Hepatocyte (in vitro differentiated cells): Measurements from ENCODE around the gene ENTPD2. TPM values are rescaled to one million over a fixed set of nuclear protein-coding genes. Genes with fewer than 3 reads are reported as not detected.

Experiments used
- DNase-seq: peaks from one replicate; pipeline ENCODE4 v3.0.0-alpha.2; 2016; ENCODE audit warnings: low spot score
- H2AFZ ChIP-seq: fragments of 200-600 bp; sonication (generic); 2 replicates; pipeline ENCODE4 v1.6.0; 2016; ENCODE audit warnings: antibody characterized with exemption, mild to moderate bottlenecking
- H3K27ac ChIP-seq: fragments of 200-600 bp; sonication (generic); 2 replicates; pipeline ENCODE4 v1.5.1; 2016; ENCODE audit warnings: mild to moderate bottlenecking
- H3K27me3 ChIP-seq: fragments of 200-600 bp; sonication (generic); 2 replicates; pipeline ENCODE4 v1.6.1; 2016
- H3K36me3 ChIP-seq: fragments of 200-600 bp; sonication (generic); replicated peaks from 2 replicates; pipeline ENCODE4 v1.5.1; 2016; ENCODE audit warnings: low read depth; ENCODE audit not compliant: insufficient read depth
- H3K4me1 ChIP-seq: fragments of 200-600 bp; sonication (generic); 2 replicates; pipeline ENCODE4 v1.5.1; 2016; ENCODE audit warnings: mild to moderate bottlenecking, moderate library complexity; ENCODE audit not compliant: insufficient read depth
- H3K4me2 ChIP-seq: fragments of 200-600 bp; sonication (generic); 2 replicates; pipeline ENCODE4 v1.6.0; 2016
- H3K4me3 ChIP-seq: fragments of 200-600 bp; sonication (generic); 2 replicates; pipeline ENCODE4 v1.5.1; 2016; ENCODE audit warnings: mild to moderate bottlenecking
- H3K79me2 ChIP-seq: fragments of 200-600 bp; sonication (generic); 2 replicates; pipeline ENCODE4 v1.6.0; 2017; ENCODE audit warnings: mild to moderate bottlenecking
- H3K9me2 ChIP-seq: fragments of 200-600 bp; sonication (generic); replicated peaks from 2 replicates; pipeline ENCODE4 v1.6.0; 2017; ENCODE audit warnings: mild to moderate bottlenecking; ENCODE audit not compliant: insufficient read depth
- H3K9me3 ChIP-seq: fragments of 200-600 bp; sonication (generic); 2 replicates; pipeline ENCODE4 v1.5.1; 2016; ENCODE audit warnings: low read depth, mild to moderate bottlenecking
- H4K20me1 ChIP-seq: fragments of 200-600 bp; sonication (generic); 2 replicates; pipeline ENCODE4 v1.6.0; 2016; ENCODE audit warnings: mild to moderate bottlenecking; ENCODE audit not compliant: insufficient read depth, poor library complexity, severe bottlenecking
- CTCF ChIP-seq: fragments of 200-600 bp; sonication (generic); IDR thresholded peaks from 2 replicates; pipeline ENCODE4 v1.5.1; 2016; ENCODE audit warnings: antibody characterized with exemption, mild to moderate bottlenecking; ENCODE audit not compliant: poor library complexity
- EZH2 ChIP-seq: fragments of 200-600 bp; sonication (generic); IDR thresholded peaks from 2 replicates; pipeline ENCODE4 v1.6.1; 2016; ENCODE audit warnings: antibody characterized with exemption, mild to moderate bottlenecking, borderline replicate concordance
- EZH2phosphoT487 ChIP-seq: fragments of 200-600 bp; sonication (generic); IDR thresholded peaks from one replicate; pipeline ENCODE4 v1.6.1; 2018; ENCODE audit warnings: antibody characterized with exemption, mild to moderate bottlenecking, low read depth, moderate library complexity; ENCODE audit not compliant: unreplicated experiment, severe bottlenecking
- WGBS: methylation state at CpG from one replicate; pipeline ENCODE4 v1.1.6; 2016; ENCODE audit warnings: low lambda C conversion rate; ENCODE audit errors: missing lambda C conversion rate; 5-methylcytosine and 5-hydroxymethylcytosine counted together
- polyA plus RNA-seq: library from polyadenylated mRNA; unstranded; fragments of >200 nt; fragmentation: Nextera tagmentation; extraction: Ambion mirVana; gene quantifications from 2 replicates; pipeline ENCODE4 v1.2.1, GENCODE V29; 2016
- total RNA-seq: library from RNA; depleted of rRNA; stranded (reverse); fragments of >200 nt; gene quantifications from 2 replicates; pipeline ENCODE4 v1.2.3, GENCODE V29; 2014

ENTPD2 gene
- total and polyA plus RNA-seq, 2 experiments from 2014 or later, result 1.1 to 1.8 TPM

GRCh38 chr9:137070201-137070905, 16.5 kb upstream of the ENTPD2 start, which contains the start of gene SAPCD2:
SAPCD2 (minus strand) TSS chr9:137070557; CDS start chr9:137070460, 97 bp downstream.
- 1% methylated on average over 58 of the region's 74 CpGs for WGBS
- no peak within 1 kb of the TSS for H2AFZ ChIP-seq
- no peaks in the 10 kb centered on the region for H3K27me3 ChIP-seq
- H3K4me2 ChIP-seq, result peak within 1 kb of the TSS; percentile 73
- peaks cover 3% of the 10 kb centered on the region for H3K4me1 ChIP-seq
- no peaks in the 10 kb centered on the region for H3K36me3 ChIP-seq
- DNase-seq, result peak; percentile 93
- H3K79me2 ChIP-seq, result no peaks in the 10 kb centered on the region
- TF ChIP-seq EZH2phosphoT487 (no peak), CTCF (no peak), EZH2 (no peak)
- no peaks in the 10 kb centered on the region for H4K20me1 ChIP-seq
- peak within 1 kb of the TSS; percentile 41 for H3K4me3 ChIP-seq
- H3K27ac ChIP-seq, result peak within 1 kb of the TSS; percentile 49
- no peaks in the 10 kb centered on the region for H3K9me3 ChIP-seq
- no peaks in the 10 kb centered on the region for H3K9me2 ChIP-seq

DNA sequence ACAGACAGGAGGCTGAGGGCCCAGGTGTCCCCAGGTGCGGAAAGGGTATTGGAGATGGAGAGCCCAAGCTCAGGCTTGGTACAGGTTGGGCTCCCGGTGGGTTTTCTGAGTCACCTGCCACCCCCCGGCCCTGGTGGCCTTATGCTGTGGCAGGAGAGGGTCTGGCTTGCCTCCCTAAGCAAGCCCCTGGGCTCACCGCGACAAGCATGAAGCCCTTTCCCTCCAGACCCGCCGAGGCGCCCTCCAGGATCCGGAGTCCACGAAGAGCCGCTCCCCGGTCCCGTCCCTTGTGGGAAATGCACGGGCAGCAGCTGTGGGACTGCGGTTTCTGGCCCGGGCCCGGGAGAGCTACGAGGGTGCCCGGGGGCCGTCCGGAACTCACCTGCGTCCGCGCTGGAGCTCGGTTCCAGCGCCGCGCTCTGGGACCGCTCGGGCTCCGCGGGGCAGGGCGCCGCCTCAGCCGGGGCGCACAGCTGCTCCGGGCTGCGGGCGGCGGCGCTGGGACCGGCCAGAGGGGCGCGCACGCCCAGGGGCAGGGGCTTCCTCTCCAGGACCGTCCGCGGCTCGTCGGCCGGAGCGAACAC, 15.7 kb upstream of the ENTPD2 start:
- no peaks in the 10 kb centered on the region for H4K20me1 ChIP-seq
- TF ChIP-seq EZH2phosphoT487, result no peak
- no peak for TF ChIP-seq CTCF
- no peak for TF ChIP-seq EZH2
- H3K27ac ChIP-seq, result no peak overlapping the region
- H2AFZ ChIP-seq, result no peak overlapping the region
- no peaks in the 10 kb centered on the region for H3K9me2 ChIP-seq
- H3K79me2 ChIP-seq, result no peaks in the 10 kb centered on the region
- H3K9me3 ChIP-seq, result no peaks in the 10 kb centered on the region
- H3K4me1 ChIP-seq, result peaks cover 3% of the 10 kb centered on the region
- peak overlapping the region; percentile 73 for H3K4me2 ChIP-seq
- H3K4me3 ChIP-seq, result no peak overlapping the region
- H3K27me3 ChIP-seq, result no peaks in the 10 kb centered on the region
- no peak for DNase-seq
- WGBS, result 4% methylated on average over 40 of the region's 52 CpGs
- H3K36me3 ChIP-seq, result no peaks in the 10 kb centered on the region

GRCh38 chr9:137068539-137069507, 15.0 kb upstream of the ENTPD2 start:
- Histone ChIP-seq H3K4me1 (peaks cover 3% of the 10 kb centered on the region), H4K20me1 (no peaks in the 10 kb centered on the region), H3K27me3 (no peaks in the 10 kb centered on the region), H3K27ac (no peak overlapping the region), H3K4me2 (peak overlapping the region; percentile 73), H2AFZ (no peak overlapping the region), H3K36me3 (no peaks in the 10 kb centered on the region), H3K79me2 (no peaks in the 10 kb centered on the region), H3K9me3 (no peaks in the 10 kb centered on the region), H3K9me2 (no peaks in the 10 kb centered on the region), H3K4me3 (no peak overlapping the region)
- WGBS, result 96% methylated on average over 17 of the region's 17 CpGs
- no peak for DNase-seq
- TF ChIP-seq CTCF, result no peak
- no peak for TF ChIP-seq EZH2phosphoT487
- TF ChIP-seq EZH2, result no peak
